ENCODE results near the gene LRTM2. TPM values are rescaled to one million over a fixed set of nuclear protein-coding genes. Genes with fewer than 3 reads are reported as not detected.

The LRTM2 gene
- total RNA-seq, 3 donors from 2014 or later (not counting 1 experiment from before 2014, with no cell fraction given), result not detected

GRCh38 chr12:1825382-1826102 lies 5.2 kb downstream of the LRTM2 start:
- TF ChIP-seq CTCF (IDR thresholded peaks at IDR 0.05), result no peak

DNA sequence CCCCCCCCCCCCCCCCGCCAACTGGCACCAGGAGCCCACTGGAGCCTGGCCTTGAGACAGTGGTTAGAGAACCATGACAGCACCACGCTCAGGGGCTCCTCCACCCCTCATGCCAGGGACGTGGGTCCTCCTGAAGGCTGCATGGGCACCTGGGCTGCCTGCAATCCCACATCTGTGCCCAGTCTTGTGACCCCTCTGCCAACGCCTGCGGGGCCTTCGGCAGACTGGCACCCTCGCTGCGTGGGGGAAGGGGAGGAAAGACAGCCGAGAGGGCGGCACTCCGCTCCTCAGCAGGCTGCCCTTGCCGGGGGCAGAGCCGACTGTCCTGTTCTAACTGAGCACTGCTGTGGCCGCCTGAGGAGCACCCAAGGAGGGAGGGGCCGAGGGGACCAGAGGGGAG lies 6.0 kb downstream of the LRTM2 start:
- H3K4me1 ChIP-seq (ENCODE audit: control insufficient read depth, insufficient read depth, low read length), result no peaks in the 10 kb centered on the region
- intact Hi-C loops (cut with micrococcal nuclease), result no loop called here
- H3K27me3 ChIP-seq (ENCODE audit: control insufficient read depth, insufficient read depth, low read length), result peaks cover 12% of the 10 kb centered on the region
- H3K27ac ChIP-seq (ENCODE audit: low read length), result no peak overlapping the region
- no peak for TF ChIP-seq CTCF (IDR thresholded peaks at IDR 0.05)
- no peak overlapping the region for H3K27ac Mint-ChIP-seq
- H3K9me3 ChIP-seq (ENCODE audit: control insufficient read depth, insufficient read depth, low read length), result no peaks in the 10 kb centered on the region
- H3K4me3 Mint-ChIP-seq, result no peak overlapping the region
- no peak for DNase-seq
- H3K27me3 Mint-ChIP-seq (ENCODE audit: low read depth in 2 of 2), result peaks cover 0 to 14% of the 10 kb centered on the region in 2 donors
- WGBS (ENCODE audit: insufficient coverage), result 84% methylated on average over 15 of the region's 15 CpGs
- no peaks in the 10 kb centered on the region for H3K4me1 Mint-ChIP-seq
- H3K9me3 Mint-ChIP-seq, result no peaks in the 10 kb centered on the region
- H3K36me3 ChIP-seq (ENCODE audit: control insufficient read depth, insufficient read depth, low read length), result no peaks in the 10 kb centered on the region
- H3K4me3 ChIP-seq (ENCODE audit: low read length), result no peak overlapping the region
- H3K36me3 Mint-ChIP-seq, result no peaks in the 10 kb centered on the region
- no peak for ATAC-seq

More at GRCh38 chr12:1825382-1826102, 5.2 kb downstream of the LRTM2 start:
- Histone ChIP-seq H3K4me3 (ENCODE audit: low read length) (no peak overlapping the region), H3K27ac (ENCODE audit: low read length) (no peak overlapping the region), H3K36me3 (ENCODE audit: control insufficient read depth, insufficient read depth, low read length) (no peaks in the 10 kb centered on the region), H3K27me3 (ENCODE audit: control insufficient read depth, insufficient read depth, low read length) (peaks cover 7% of the 10 kb centered on the region), H3K9me3 (ENCODE audit: control insufficient read depth, insufficient read depth, low read length) (no peaks in the 10 kb centered on the region), H3K4me1 (ENCODE audit: control insufficient read depth, insufficient read depth, low read length) (no peaks in the 10 kb centered on the region)
- Mint-ChIP-seq H3K9me3 (no peaks in the 10 kb centered on the region), H3K36me3 (no peaks in the 10 kb centered on the region), H3K4me3 (no peak overlapping the region), H3K4me1 (peaks cover 0 to 6% of the 10 kb centered on the region in 2 donors), H3K27ac (no peak overlapping the region), H3K27me3 (ENCODE audit: low read depth in 2 of 2) (peaks cover 6 to 19% of the 10 kb centered on the region in 2 donors)
- DNase-seq (no peak), ATAC-seq (no peak)
- 86% methylated on average over 14 of the region's 14 CpGs for WGBS (ENCODE audit: insufficient coverage)
- intact Hi-C loops (cut with micrococcal nuclease), result no loop called here

GRCh38 chr12:1826867-1827705 lies 6.7 kb downstream of the LRTM2 start:
- no peak for DNase-seq
- Mint-ChIP-seq H3K27ac (no peak overlapping the region), H3K27me3 (ENCODE audit: low read depth in 2 of 2) (peaks cover 4 to 15% of the 10 kb centered on the region in 2 donors), H3K9me3 (no peaks in the 10 kb centered on the region), H3K4me3 (no peak overlapping the region), H3K36me3 (no peaks in the 10 kb centered on the region), H3K4me1 (no peaks in the 10 kb centered on the region)
- no peaks in the 10 kb centered on the region for H3K4me1 ChIP-seq (ENCODE audit: control insufficient read depth, insufficient read depth, low read length)
- H3K36me3 ChIP-seq (ENCODE audit: control insufficient read depth, insufficient read depth, low read length), result no peaks in the 10 kb centered on the region
- peaks cover 9% of the 10 kb centered on the region for H3K27me3 ChIP-seq (ENCODE audit: control insufficient read depth, insufficient read depth, low read length)
- H3K4me3 ChIP-seq (ENCODE audit: low read length), result no peak overlapping the region
- intact Hi-C loops (cut with micrococcal nuclease), result no loop called here
- no peak for TF ChIP-seq CTCF (IDR thresholded peaks at IDR 0.05)
- no peak for ATAC-seq
- 85% methylated on average over 25 of the region's 25 CpGs for WGBS (ENCODE audit: insufficient coverage)
- H3K9me3 ChIP-seq (ENCODE audit: control insufficient read depth, insufficient read depth, low read length), result no peaks in the 10 kb centered on the region
- no peak overlapping the region for H3K27ac ChIP-seq (ENCODE audit: low read length)
